Breast epithelium (tissue), 3 donors: Measurements from ENCODE around the gene SERPINA4.

Experiments
- POLR2A ChIP-seq: fragments of 450-650 bp; IDR thresholded peaks from one replicate; pipeline ENCODE4 v1.6.1; 2016; ENCODE audit warnings: antibody characterized with exemption, mild to moderate bottlenecking, moderate library complexity
- POLR2AphosphoS5 ChIP-seq, 3 donors: sonication (generic); formaldehyde crosslinking; IDR thresholded peaks; one replicate each; pipeline ENCODE4 v1.6.1; 2017; ENCODE audit warnings: antibody characterized with exemption in 3 of 3
- TF ChIP-seq, protein P1 (sequence below), 3 donors: fragments of 450-650 bp; IDR thresholded peaks; one replicate each; pipeline ENCODE4 v1.5.1; 2016 to 2017; ENCODE audit warnings: antibody characterized with exemption in 3 of 3, mild to moderate bottlenecking in 3 of 3, moderate library complexity in 3 of 3

DNA sequence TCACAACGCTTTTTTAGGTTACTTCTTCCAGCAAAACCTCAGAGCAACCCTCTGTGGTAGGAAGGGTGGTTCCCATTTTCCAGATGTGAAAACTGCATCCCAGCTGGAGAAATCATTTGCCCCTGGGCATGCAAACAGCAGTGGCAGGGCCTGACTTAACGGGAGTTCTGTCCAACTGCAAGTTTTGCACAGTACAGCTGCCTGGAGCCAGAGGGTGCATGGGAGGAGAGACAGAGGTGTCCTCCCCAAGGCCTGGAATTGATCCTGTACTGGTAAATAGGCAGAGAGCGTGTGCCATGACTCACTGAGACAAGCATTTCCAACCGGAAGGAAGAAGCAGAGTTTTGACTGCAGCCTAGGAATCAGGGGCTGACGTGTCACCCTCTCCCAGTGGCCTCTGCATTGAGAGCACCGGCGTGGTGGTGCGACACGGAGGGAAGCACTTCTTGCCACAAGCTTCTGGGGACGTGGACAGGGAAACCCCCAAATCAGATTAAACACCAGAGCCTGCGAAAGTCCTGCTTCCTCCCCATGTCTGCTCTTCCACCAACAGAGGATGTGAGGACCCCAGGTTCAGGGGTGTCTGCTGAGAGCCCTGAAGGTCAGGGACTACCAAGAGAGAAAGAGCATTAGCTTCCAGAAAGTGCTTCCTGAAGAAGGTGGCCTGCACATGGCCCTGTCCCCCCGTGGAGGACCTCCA, 19.0 kb upstream of the SERPINA4 start:
- TF ChIP-seq, protein P1, sequence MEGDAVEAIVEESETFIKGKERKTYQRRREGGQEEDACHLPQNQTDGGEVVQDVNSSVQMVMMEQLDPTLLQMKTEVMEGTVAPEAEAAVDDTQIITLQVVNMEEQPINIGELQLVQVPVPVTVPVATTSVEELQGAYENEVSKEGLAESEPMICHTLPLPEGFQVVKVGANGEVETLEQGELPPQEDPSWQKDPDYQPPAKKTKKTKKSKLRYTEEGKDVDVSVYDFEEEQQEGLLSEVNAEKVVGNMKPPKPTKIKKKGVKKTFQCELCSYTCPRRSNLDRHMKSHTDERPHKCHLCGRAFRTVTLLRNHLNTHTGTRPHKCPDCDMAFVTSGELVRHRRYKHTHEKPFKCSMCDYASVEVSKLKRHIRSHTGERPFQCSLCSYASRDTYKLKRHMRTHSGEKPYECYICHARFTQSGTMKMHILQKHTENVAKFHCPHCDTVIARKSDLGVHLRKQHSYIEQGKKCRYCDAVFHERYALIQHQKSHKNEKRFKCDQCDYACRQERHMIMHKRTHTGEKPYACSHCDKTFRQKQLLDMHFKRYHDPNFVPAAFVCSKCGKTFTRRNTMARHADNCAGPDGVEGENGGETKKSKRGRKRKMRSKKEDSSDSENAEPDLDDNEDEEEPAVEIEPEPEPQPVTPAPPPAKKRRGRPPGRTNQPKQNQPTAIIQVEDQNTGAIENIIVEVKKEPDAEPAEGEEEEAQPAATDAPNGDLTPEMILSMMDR (IDR thresholded peaks at IDR 0.05): no peak
- no peak for TF ChIP-seq POLR2AphosphoS5 (IDR thresholded peaks at IDR 0.05)
- no peak for TF ChIP-seq POLR2A
